Neural cell (in vitro differentiated cells): ENCODE measurements around the gene SLC29A2. TPM values are rescaled to one million over a fixed set of nuclear protein-coding genes. Genes with fewer than 3 reads are reported as not detected.

Experiments used
- H2AFZ ChIP-seq: fragments of 200-600, 300-800 bp; sonication (generic), shearing (Covaris generic); 2 replicates; pipeline ENCODE4 v1.6.0; 2014; ENCODE audit warnings: low read depth, mild to moderate bottlenecking, antibody characterized with exemption, low read length, moderate library complexity
- H3F3A ChIP-seq: fragments of 200-600 bp; shearing (Covaris generic); 2 replicates; pipeline ENCODE4 v1.6.1; 2016; ENCODE audit warnings: mild to moderate bottlenecking, moderate library complexity, mixed read lengths, antibody characterized with exemption, low read length; ENCODE audit not compliant: insufficient read depth, poor library complexity, severe bottlenecking
- H3K27ac ChIP-seq: fragments of 200-600, 300-800 bp; sonication (generic), shearing (Covaris generic); 2 replicates; pipeline ENCODE4 v1.5.1; 2014; ENCODE audit warnings: mild to moderate bottlenecking, low read length, moderate library complexity
- H3K27me3 ChIP-seq: fragments of 300-800, 200-600 bp; sonication (generic), shearing (Covaris generic); 2 replicates; pipeline ENCODE4 v1.6.0; 2014; ENCODE audit warnings: mild to moderate bottlenecking, low read depth, low read length, moderate library complexity; ENCODE audit not compliant: insufficient read depth
- H3K36me3 ChIP-seq: fragments of 300-800, 200-600 bp; sonication (generic), shearing (Covaris generic); 2 replicates; pipeline ENCODE4 v1.5.1; 2014; ENCODE audit warnings: mild to moderate bottlenecking, antibody characterized with exemption, low read length, moderate library complexity; ENCODE audit not compliant: insufficient read depth
- H3K4me2 ChIP-seq: fragments of 300-800, 200-600 bp; sonication (generic), shearing (Covaris generic); 2 replicates; pipeline ENCODE4 v1.6.0; 2014; ENCODE audit warnings: mild to moderate bottlenecking, low read length
- H3K4me3 ChIP-seq: fragments of 300-800, 200-600 bp; sonication (generic), shearing (Covaris generic); 2 replicates; pipeline ENCODE4 v1.5.1; 2014; ENCODE audit warnings: mild to moderate bottlenecking, low read length, moderate library complexity
- H3K79me2 ChIP-seq: fragments of 200-600 bp; shearing (Covaris generic); replicated peaks from 2 replicates; pipeline ENCODE4 v1.6.0; 2014; ENCODE audit warnings: mild to moderate bottlenecking, low read length, moderate library complexity; ENCODE audit not compliant: insufficient read depth
- H3K9ac ChIP-seq: fragments of 300-800, 200-600 bp; sonication (generic), shearing (Covaris generic); 2 replicates; pipeline ENCODE4 v1.6.1; 2016; ENCODE audit warnings: mild to moderate bottlenecking, low read length, mixed read lengths
- H3K9me2 ChIP-seq: fragments of 200-600 bp; shearing (Covaris generic); 2 replicates; pipeline ENCODE4 v1.6.1; 2016; ENCODE audit warnings: mild to moderate bottlenecking, low read length, mixed read lengths; ENCODE audit not compliant: insufficient read depth
- H3K9me3 ChIP-seq: fragments of 200-600, 300-800 bp; sonication (generic), shearing (Covaris generic); 2 replicates; pipeline ENCODE4 v1.6.1; 2016; ENCODE audit warnings: mild to moderate bottlenecking, mixed run types, low read length, moderate library complexity, mixed read lengths
- H4K20me1 ChIP-seq: fragments of 200-600 bp; shearing (Covaris generic); 2 replicates; pipeline ENCODE4 v1.6.1; 2016; ENCODE audit warnings: mild to moderate bottlenecking, mixed run types; ENCODE audit not compliant: insufficient read depth
- CTCF ChIP-seq: fragments of 450-650 bp; IDR thresholded peaks from 2 replicates; pipeline ENCODE4 v1.5.1; 2014; ENCODE audit warnings: antibody characterized with exemption, mild to moderate bottlenecking, moderate library complexity; ENCODE audit not compliant: poor library complexity, severe bottlenecking
- EP300 ChIP-seq: fragments of 450-650 bp; conservative IDR thresholded peaks from 2 replicates; pipeline ENCODE4 v1.6.1; 2014; ENCODE audit warnings: antibody characterized with exemption, mild to moderate bottlenecking, moderate library complexity; ENCODE audit not compliant: poor library complexity, severe bottlenecking
- EZH2 ChIP-seq: fragments of 200-600, 300-800 bp; shearing (Covaris generic), sonication (generic); IDR thresholded peaks from 2 replicates; pipeline ENCODE4 v1.6.1; 2014; ENCODE audit warnings: antibody characterized with exemption, low read length, borderline replicate concordance, mild to moderate bottlenecking; ENCODE audit not compliant: insufficient read depth, poor library complexity, severe bottlenecking
- MXI1 ChIP-seq: fragments of 450-650 bp; conservative IDR thresholded peaks from 2 replicates; pipeline ENCODE4 v1.6.1; 2014; ENCODE audit warnings: antibody characterized with exemption, mild to moderate bottlenecking; ENCODE audit not compliant: poor library complexity, severe bottlenecking
- POLR2AphosphoS5 ChIP-seq: IDR thresholded peaks from 2 replicates; pipeline ENCODE4 v1.6.1; 2012
- RAD21 ChIP-seq: fragments of 450-650 bp; conservative IDR thresholded peaks from 2 replicates; pipeline ENCODE4 v1.6.1; 2014; ENCODE audit warnings: antibody characterized with exemption, mild to moderate bottlenecking, moderate library complexity
- SMC3 ChIP-seq: fragments of 450-650 bp; conservative IDR thresholded peaks from 2 replicates; pipeline ENCODE4 v1.6.1; 2014; ENCODE audit warnings: antibody characterized with exemption, mild to moderate bottlenecking, moderate library complexity; ENCODE audit not compliant: poor library complexity
- TAF1 ChIP-seq: IDR thresholded peaks from 2 replicates; pipeline ENCODE4 v1.6.1; 2012; ENCODE audit warnings: low read depth
- polyA plus RNA-seq: library from polyadenylated mRNA; depleted of rRNA; stranded (reverse); fragments of >200 nt; gene quantifications from 2 replicates; pipeline ENCODE4 v1.2.3, GENCODE V29; 2014
- TF ChIP-seq, protein P1 (sequence below): IDR thresholded peaks from 2 replicates; pipeline ENCODE4 v1.6.1; 2012; ENCODE audit warnings: borderline replicate concordance

The SLC29A2 gene
- polyA plus RNA-seq, 1 donor from 2014 or later: 1.7 TPM

DNA sequence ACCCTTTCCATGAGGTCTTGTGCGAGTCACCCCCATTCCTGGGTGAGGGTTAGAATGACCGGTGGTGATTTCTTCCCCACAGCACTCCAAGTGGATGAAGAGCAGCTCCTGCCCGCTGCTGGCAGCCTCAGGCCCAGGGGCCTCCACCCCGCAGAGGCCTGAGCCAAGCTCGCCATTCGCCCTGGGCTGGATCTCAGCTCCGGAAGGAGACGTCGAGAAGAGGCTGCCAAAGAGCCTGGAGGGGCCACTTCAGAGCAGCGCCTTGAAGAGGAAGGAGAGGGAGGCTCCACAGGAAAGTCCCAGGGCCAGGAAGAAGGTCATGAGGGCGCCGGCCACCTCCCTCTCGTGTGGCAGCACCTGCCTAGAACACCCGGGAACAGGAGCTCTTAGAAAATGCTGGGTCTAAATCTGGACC is 8.4 kb downstream of the SLC29A2 start:
- no peak overlapping the region for H3K9ac ChIP-seq
- H3K36me3 ChIP-seq: no peaks in the 10 kb centered on the region
- H3K27me3 ChIP-seq: no peaks in the 10 kb centered on the region
- H3F3A ChIP-seq: no peaks in the 10 kb centered on the region
- TF ChIP-seq EP300 (no peak), RAD21 (no peak), MXI1 (no peak), TAF1 (no peak)
- H4K20me1 ChIP-seq: no peaks in the 10 kb centered on the region
- no peaks in the 10 kb centered on the region for H3K79me2 ChIP-seq
- H3K9me2 ChIP-seq: no peaks in the 10 kb centered on the region
- no peak overlapping the region for H3K4me3 ChIP-seq
- no peaks in the 10 kb centered on the region for H3K9me3 ChIP-seq
- no peak overlapping the region for H3K27ac ChIP-seq
- H2AFZ ChIP-seq: no peak overlapping the region
- H3K4me2 ChIP-seq: no peak overlapping the region

GRCh38 chr11:66362481-66363147 is 8.9 kb downstream of the SLC29A2 start:
- Histone ChIP-seq H4K20me1 (no peaks in the 10 kb centered on the region), H3K79me2 (no peaks in the 10 kb centered on the region), H3K9me2 (no peaks in the 10 kb centered on the region), H3K27ac (no peak overlapping the region), H2AFZ (no peak overlapping the region), H3K4me2 (no peak overlapping the region), H3K9ac (no peak overlapping the region), H3K36me3 (no peaks in the 10 kb centered on the region), H3K4me3 (no peak overlapping the region), H3K9me3 (no peaks in the 10 kb centered on the region), H3F3A (no peaks in the 10 kb centered on the region), H3K27me3 (no peaks in the 10 kb centered on the region)
- TF ChIP-seq TAF1 (no peak), EZH2 (no peak), RAD21 (no peak), EP300 (no peak), SMC3 (no peak), CTCF (no peak), POLR2AphosphoS5 (no peak), MXI1 (no peak)
- TF ChIP-seq, protein P1, sequence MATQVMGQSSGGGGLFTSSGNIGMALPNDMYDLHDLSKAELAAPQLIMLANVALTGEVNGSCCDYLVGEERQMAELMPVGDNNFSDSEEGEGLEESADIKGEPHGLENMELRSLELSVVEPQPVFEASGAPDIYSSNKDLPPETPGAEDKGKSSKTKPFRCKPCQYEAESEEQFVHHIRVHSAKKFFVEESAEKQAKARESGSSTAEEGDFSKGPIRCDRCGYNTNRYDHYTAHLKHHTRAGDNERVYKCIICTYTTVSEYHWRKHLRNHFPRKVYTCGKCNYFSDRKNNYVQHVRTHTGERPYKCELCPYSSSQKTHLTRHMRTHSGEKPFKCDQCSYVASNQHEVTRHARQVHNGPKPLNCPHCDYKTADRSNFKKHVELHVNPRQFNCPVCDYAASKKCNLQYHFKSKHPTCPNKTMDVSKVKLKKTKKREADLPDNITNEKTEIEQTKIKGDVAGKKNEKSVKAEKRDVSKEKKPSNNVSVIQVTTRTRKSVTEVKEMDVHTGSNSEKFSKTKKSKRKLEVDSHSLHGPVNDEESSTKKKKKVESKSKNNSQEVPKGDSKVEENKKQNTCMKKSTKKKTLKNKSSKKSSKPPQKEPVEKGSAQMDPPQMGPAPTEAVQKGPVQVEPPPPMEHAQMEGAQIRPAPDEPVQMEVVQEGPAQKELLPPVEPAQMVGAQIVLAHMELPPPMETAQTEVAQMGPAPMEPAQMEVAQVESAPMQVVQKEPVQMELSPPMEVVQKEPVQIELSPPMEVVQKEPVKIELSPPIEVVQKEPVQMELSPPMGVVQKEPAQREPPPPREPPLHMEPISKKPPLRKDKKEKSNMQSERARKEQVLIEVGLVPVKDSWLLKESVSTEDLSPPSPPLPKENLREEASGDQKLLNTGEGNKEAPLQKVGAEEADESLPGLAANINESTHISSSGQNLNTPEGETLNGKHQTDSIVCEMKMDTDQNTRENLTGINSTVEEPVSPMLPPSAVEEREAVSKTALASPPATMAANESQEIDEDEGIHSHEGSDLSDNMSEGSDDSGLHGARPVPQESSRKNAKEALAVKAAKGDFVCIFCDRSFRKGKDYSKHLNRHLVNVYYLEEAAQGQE: no peak
